HepG2 (cell line): Measurements from ENCODE around the gene RRBP1. TPM values are rescaled to one million over a fixed set of nuclear protein-coding genes. Genes with fewer than 3 reads are reported as not detected.

Experiments
- ATAC-seq: fragments of 200-7000 bp; cut with Tn5 transposase; 3 replicates; pipeline ENCODE4 v1.9.1; 2020; ENCODE audit warnings: mild to moderate bottlenecking, moderate library complexity
- BruUV-seq: library from RNA; stranded (reverse); fragments of 400-500 nt; replicated peaks from 2 replicates; lab custom pipeline; 2021; lab: Mats Ljungman, UMichigan
- CTCF ChIA-PET: fragments of 300-600 bp; formaldehyde crosslinking; extraction: SDS; loops from one replicate; lab custom pipeline; 2021; ENCODE audit warnings: low total read pairs, inconsistent platforms, low intra/inter-chr PET ratio; lab: Yijun Ruan, JAX
- POLR2A ChIA-PET: fragments of 350-600 bp; sonication (Branson Sonifier 250); formaldehyde crosslinking; loops from one replicate; lab custom pipeline; 2020; ENCODE audit warnings: antibody characterized with exemption, inconsistent platforms; lab: Yijun Ruan, JAX
- DNase-seq: peaks from one replicate; pipeline ENCODE4 v3.0.0-alpha.2; 2015; ENCODE audit warnings: low spot score
- FAIRE-seq: peaks from 3 replicates; lab custom pipeline; 2011; peaks lifted over from hg19 to GRCh38; lab: Jason Lieb, UNC
- H2AFZ ChIP-seq: one replicate; pipeline ENCODE4 v1.6.1; 2011; ENCODE audit warnings: low read length, inconsistent platforms
- H3K27ac ChIP-seq: fragments of 300-600 bp; 3 replicates; pipeline ENCODE4 v1.8.0; 2011; ENCODE audit warnings: mixed run types, mild to moderate bottlenecking, mixed read lengths, low read length, inconsistent platforms; ENCODE audit not compliant: insufficient read depth; ENCODE audit errors: extremely low read length
- H3K27me3 ChIP-seq, 2 experiments: fragments of 200-600 bp in 1 of 2; 2 replicates in 1 of 2; 3 replicates in 1 of 2; pipeline versions ENCODE4 v1.6.0 to v1.8.0; 2011; ENCODE audit warnings: low read length in 2 of 2, mild to moderate bottlenecking in 2 of 2, moderate library complexity in 2 of 2, inconsistent platforms in 1 of 2; ENCODE audit not compliant: insufficient read depth in 2 of 2, control insufficient read depth in 1 of 2
- H3K36me3 ChIP-seq, 2 experiments: fragments of 200-600 bp in 1 of 2; replicated peaks in 1 of 2; 2 replicates in 1 of 2; 3 replicates in 1 of 2; pipeline versions ENCODE4 v1.5.1 to v1.8.0; 2011; ENCODE audit warnings: low read length in 2 of 2, inconsistent platforms in 1 of 2; ENCODE audit not compliant: insufficient read depth in 2 of 2, control insufficient read depth in 1 of 2
- H3K4me1 ChIP-seq: 2 replicates; pipeline ENCODE4 v1.5.1; 2012; ENCODE audit warnings: low read length, inconsistent platforms; ENCODE audit not compliant: insufficient read depth
- H3K4me2 ChIP-seq: 2 replicates; pipeline ENCODE4 v1.6.0; 2011; ENCODE audit warnings: low read depth, low read length, inconsistent platforms
- H3K4me3 ChIP-seq, 3 experiments: fragments of 200-600 bp in 1 of 3; sonication (generic), shearing (Covaris generic) in 1 of 3; replicated peaks in 1 of 3; 2 replicates each; pipeline ENCODE4 v1.5.1; 2011 to 2016; ENCODE audit warnings: low read length in 3 of 3, inconsistent platforms in 2 of 3, low read depth in 2 of 3, mild to moderate bottlenecking in 2 of 3, control low read depth in 1 of 3, mixed read lengths in 1 of 3; ENCODE audit not compliant: insufficient read depth in 1 of 3
- H3K79me2 ChIP-seq: one replicate; pipeline ENCODE4 v1.6.1; 2011; ENCODE audit warnings: low read length, inconsistent platforms; ENCODE audit not compliant: insufficient read depth
- H3K9ac ChIP-seq: 2 replicates; pipeline ENCODE4 v1.6.0; 2011; ENCODE audit warnings: mild to moderate bottlenecking, low read depth, low read length, inconsistent platforms; ENCODE audit not compliant: insufficient read depth
- H3K9me3 ChIP-seq: 2 replicates; pipeline ENCODE4 v1.5.1; 2012; ENCODE audit warnings: mild to moderate bottlenecking, low read length
- H4K20me1 ChIP-seq: 2 replicates; pipeline ENCODE4 v1.6.0; 2011; ENCODE audit warnings: inconsistent platforms, mild to moderate bottlenecking, low read length, moderate library complexity; ENCODE audit not compliant: insufficient read depth
- CEBPB ChIP-seq: IDR thresholded peaks from 2 replicates; pipeline ENCODE4 v1.6.1; 2011; ENCODE audit warnings: low read depth, low read length, improper control_type of control experiment, borderline replicate concordance
- HIVEP1 ChIP-seq: sonication (generic); formaldehyde crosslinking; IDR thresholded peaks from 2 replicates; pipeline ENCODE4 v1.4.0; 2020; ENCODE audit warnings: mild to moderate bottlenecking, missing genetic modification reagents
- MIER2 ChIP-seq: IDR thresholded peaks from 2 replicates; pipeline ENCODE4 v1.6.1; 2016; ENCODE audit warnings: missing biosample characterization, missing genetic modification reagents
- NCOA1 ChIP-seq: sonication (generic); formaldehyde crosslinking; IDR thresholded peaks from 2 replicates; pipeline ENCODE4 v1.9.0; 2021; ENCODE audit warnings: missing genetic modification reagents
- POLR2G ChIP-seq: fragments of 200-400 bp; formaldehyde crosslinking; IDR thresholded peaks from 2 replicates; pipeline ENCODE4 v1.6.1; 2018; ENCODE audit warnings: mild to moderate bottlenecking, low read depth, low read length, moderate library complexity
- ZNF335 ChIP-seq: sonication (generic); formaldehyde crosslinking; IDR thresholded peaks from 2 replicates; pipeline ENCODE4 v1.4.0; 2020; ENCODE audit warnings: missing genetic modification reagents
- ZNF383 ChIP-seq: sonication (generic); formaldehyde crosslinking; IDR thresholded peaks from 2 replicates; pipeline ENCODE4 v1.4.0; 2020; ENCODE audit warnings: missing genetic modification reagents, mild to moderate bottlenecking, borderline replicate concordance
- ZNF430 ChIP-seq: sonication (generic); formaldehyde crosslinking; IDR thresholded peaks from 2 replicates; pipeline ENCODE4 v1.9.0; 2021; ENCODE audit warnings: mild to moderate bottlenecking, missing genetic modification reagents
- ZNF446 ChIP-seq: sonication (generic); formaldehyde crosslinking; IDR thresholded peaks from 2 replicates; pipeline ENCODE4 v1.5.0; 2020; ENCODE audit warnings: mild to moderate bottlenecking, missing genetic modification reagents
- ZNF670 ChIP-seq: sonication (generic); formaldehyde crosslinking; IDR thresholded peaks from 2 replicates; pipeline ENCODE4 v1.8.0; 2022; ENCODE audit warnings: mild to moderate bottlenecking, missing genetic modification reagents, borderline replicate concordance
- ZNF772 ChIP-seq: sonication (generic); formaldehyde crosslinking; IDR thresholded peaks from 2 replicates; pipeline ENCODE4 v1.5.0; 2020; ENCODE audit warnings: mild to moderate bottlenecking, missing genetic modification reagents
- WGBS: methylation state at CpG from one replicate; pipeline ENCODE4 v1.1.6; 2017; ENCODE audit warnings: low lambda C conversion rate; 5-methylcytosine and 5-hydroxymethylcytosine counted together
- in situ Hi-C: cut with HindIII; loops from 2 replicates; pipeline ENCODE4 v1.10.0; 2017; ENCODE audit warnings: low pct_unique_long_range_greater_than_20kb; ENCODE audit not compliant: extremely low pct_ligation_motif_present
- intact Hi-C: fragments of 100-400 bp; cut with micrococcal nuclease; formaldehyde crosslinking; loops from one replicate; pipeline ENCODE4 v1.10.0; 2022; ENCODE audit not compliant: unreplicated experiment
- polyA plus RNA-seq, 8 experiments: library from polyadenylated mRNA; depleted of rRNA in 3 of 8; stranded (reverse) in 7 of 8; unstranded in 1 of 8; fragments of >200 nt; fragmentation: Illumina TruSeq in 4 of 8; extraction: Trizol in 4 of 8; gene quantifications; 2 replicates each; pipeline versions ENCODE4 v1.2.1 to v1.2.3, GENCODE V29; 2011 to 2016; ENCODE audit warnings: low read depth in 4 of 8, missing spikeins in 1 of 8, mixed read lengths in 1 of 8; ENCODE audit not compliant: insufficient read depth in 1 of 8
- total RNA-seq, 5 experiments: library from RNA; depleted of rRNA; stranded (reverse); fragments of >200 nt; fragmentation: Illumina TruSeq; extraction: Trizol; gene quantifications; 2 replicates each; pipeline ENCODE4 v1.2.3, GENCODE V29; 2016; ENCODE audit warnings: low read depth in 1 of 5
- TF ChIP-seq, protein P1 (sequence below): IDR thresholded peaks from 2 replicates; pipeline ENCODE4 v1.6.1; 2016
- TF ChIP-seq, protein P2 (sequence below): sonication (generic); formaldehyde crosslinking; IDR thresholded peaks from 2 replicates; pipeline ENCODE4 v1.8.0; 2023; ENCODE audit warnings: mild to moderate bottlenecking, missing genetic modification reagents
- TF ChIP-seq, protein P3 (sequence below): sonication (generic); formaldehyde crosslinking; IDR thresholded peaks from 2 replicates; pipeline ENCODE4 v1.4.0; 2020; ENCODE audit warnings: missing genetic modification reagents
- TF ChIP-seq, protein P4 (sequence below): sonication (generic); formaldehyde crosslinking; conservative IDR thresholded peaks from 2 replicates; pipeline ENCODE4 v1.8.0; 2022; ENCODE audit warnings: low read depth, missing genetic modification reagents

RRBP1 gene
- total and polyA plus RNA-seq, 2 of the 13 experiments (the other 11 are each of a cell fraction or from before 2014, with no cell fraction given), result 150 to 222 TPM

DNA sequence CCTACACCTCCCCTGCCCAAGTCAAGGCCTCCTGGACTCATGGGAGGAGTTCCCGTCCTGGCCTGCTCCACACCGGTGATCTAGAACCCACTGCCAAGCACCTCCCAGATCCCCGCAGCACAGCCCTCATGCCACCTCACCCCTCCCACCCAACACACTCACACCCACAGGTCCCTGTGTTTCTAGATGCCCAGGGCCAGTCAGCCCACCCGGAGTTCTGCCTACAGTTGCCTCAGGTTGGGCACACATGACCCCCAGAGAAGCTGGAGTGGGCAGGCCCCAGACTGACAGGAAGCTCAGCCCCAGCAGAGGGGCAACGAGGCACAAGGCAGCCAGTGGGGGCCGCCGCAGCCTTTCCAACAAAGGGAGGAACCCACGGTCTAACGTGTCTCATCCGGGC is 29.6 kb downstream of the RRBP1 start:
- ChIA-PET CTCF (no interaction called here), POLR2A (interaction anchor here (0.9 kb wide), 1 partner anchor 13 kb away, joined by 3 read pairs; no protein-coding TSS in a partner anchor)
- no peak overlapping the region for H3K4me2 ChIP-seq
- no peaks in the 10 kb centered on the region for H3K9me3 ChIP-seq
- no TSS peak for BruUV-seq
- H3K36me3 ChIP-seq, result peaks cover 49 to 74% of the 10 kb centered on the region in 2 experiments
- intact Hi-C loops (no loop called here), in situ Hi-C loops (no loop called here)
- WGBS, result 96% methylated on average over 10 of the region's 10 CpGs
- H2AFZ ChIP-seq, result no peak overlapping the region
- FAIRE-seq (no peak), DNase-seq (no peak), ATAC-seq (peak; percentile 4; the same call in 2 of the 3 replicates)
- H3K4me3 ChIP-seq, result no peak overlapping the region
- no peaks in the 10 kb centered on the region for H3K27me3 ChIP-seq
- H4K20me1 ChIP-seq, result peaks cover 86% of the 10 kb centered on the region
- peaks cover 91% of the 10 kb centered on the region for H3K79me2 ChIP-seq
- no peak overlapping the region for H3K27ac ChIP-seq
- H3K4me1 ChIP-seq, result peaks cover 21% of the 10 kb centered on the region
- no peak overlapping the region for H3K9ac ChIP-seq
- TF ChIP-seq POLR2G, result peak; percentile 29; the same call in 1 of the 2 replicates
- no peak for TF ChIP-seq ZNF772 (CRISPR knock-in tag)
- 0 out of 2 replicates have a peak, but pooled peaks have one; percentile 39 for TF ChIP-seq HIVEP1 (CRISPR knock-in tag)
- TF ChIP-seq, protein P1, sequence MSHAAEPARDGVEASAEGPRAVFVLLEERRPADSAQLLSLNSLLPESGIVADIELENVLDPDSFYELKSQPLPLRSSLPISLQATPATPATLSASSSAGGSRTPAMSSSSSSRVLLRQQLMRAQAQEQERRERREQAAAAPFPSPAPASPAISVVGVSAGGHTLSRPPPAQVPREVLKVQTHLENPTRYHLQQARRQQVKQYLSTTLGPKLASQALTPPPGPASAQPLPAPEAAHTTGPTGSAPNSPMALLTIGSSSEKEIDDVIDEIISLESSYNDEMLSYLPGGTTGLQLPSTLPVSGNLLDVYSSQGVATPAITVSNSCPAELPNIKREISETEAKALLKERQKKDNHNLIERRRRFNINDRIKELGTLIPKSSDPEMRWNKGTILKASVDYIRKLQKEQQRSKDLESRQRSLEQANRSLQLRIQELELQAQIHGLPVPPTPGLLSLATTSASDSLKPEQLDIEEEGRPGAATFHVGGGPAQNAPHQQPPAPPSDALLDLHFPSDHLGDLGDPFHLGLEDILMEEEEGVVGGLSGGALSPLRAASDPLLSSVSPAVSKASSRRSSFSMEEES, result no peak
- no peak for TF ChIP-seq ZNF670
- TF ChIP-seq ZNF430 (CRISPR knock-in tag), result no peak
- 0 out of 2 replicates have a peak, but pooled peaks have one; percentile 38 for TF ChIP-seq ZNF446 (CRISPR knock-in tag)
- TF ChIP-seq CEBPB, result no peak
- TF ChIP-seq, protein P2, sequence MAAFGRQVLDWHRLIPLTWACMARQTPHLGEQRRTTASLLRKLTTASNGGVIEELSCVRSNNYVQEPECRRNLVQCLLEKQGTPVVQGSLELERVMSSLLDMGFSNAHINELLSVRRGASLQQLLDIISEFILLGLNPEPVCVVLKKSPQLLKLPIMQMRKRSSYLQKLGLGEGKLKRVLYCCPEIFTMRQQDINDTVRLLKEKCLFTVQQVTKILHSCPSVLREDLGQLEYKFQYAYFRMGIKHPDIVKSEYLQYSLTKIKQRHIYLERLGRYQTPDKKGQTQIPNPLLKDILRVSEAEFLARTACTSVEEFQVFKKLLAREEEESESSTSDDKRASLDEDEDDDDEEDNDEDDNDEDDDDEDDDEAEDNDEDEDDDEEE (CRISPR knock-in tag), result peak; percentile 69; the same call in 1 of the 2 replicates
- TF ChIP-seq, protein P3, sequence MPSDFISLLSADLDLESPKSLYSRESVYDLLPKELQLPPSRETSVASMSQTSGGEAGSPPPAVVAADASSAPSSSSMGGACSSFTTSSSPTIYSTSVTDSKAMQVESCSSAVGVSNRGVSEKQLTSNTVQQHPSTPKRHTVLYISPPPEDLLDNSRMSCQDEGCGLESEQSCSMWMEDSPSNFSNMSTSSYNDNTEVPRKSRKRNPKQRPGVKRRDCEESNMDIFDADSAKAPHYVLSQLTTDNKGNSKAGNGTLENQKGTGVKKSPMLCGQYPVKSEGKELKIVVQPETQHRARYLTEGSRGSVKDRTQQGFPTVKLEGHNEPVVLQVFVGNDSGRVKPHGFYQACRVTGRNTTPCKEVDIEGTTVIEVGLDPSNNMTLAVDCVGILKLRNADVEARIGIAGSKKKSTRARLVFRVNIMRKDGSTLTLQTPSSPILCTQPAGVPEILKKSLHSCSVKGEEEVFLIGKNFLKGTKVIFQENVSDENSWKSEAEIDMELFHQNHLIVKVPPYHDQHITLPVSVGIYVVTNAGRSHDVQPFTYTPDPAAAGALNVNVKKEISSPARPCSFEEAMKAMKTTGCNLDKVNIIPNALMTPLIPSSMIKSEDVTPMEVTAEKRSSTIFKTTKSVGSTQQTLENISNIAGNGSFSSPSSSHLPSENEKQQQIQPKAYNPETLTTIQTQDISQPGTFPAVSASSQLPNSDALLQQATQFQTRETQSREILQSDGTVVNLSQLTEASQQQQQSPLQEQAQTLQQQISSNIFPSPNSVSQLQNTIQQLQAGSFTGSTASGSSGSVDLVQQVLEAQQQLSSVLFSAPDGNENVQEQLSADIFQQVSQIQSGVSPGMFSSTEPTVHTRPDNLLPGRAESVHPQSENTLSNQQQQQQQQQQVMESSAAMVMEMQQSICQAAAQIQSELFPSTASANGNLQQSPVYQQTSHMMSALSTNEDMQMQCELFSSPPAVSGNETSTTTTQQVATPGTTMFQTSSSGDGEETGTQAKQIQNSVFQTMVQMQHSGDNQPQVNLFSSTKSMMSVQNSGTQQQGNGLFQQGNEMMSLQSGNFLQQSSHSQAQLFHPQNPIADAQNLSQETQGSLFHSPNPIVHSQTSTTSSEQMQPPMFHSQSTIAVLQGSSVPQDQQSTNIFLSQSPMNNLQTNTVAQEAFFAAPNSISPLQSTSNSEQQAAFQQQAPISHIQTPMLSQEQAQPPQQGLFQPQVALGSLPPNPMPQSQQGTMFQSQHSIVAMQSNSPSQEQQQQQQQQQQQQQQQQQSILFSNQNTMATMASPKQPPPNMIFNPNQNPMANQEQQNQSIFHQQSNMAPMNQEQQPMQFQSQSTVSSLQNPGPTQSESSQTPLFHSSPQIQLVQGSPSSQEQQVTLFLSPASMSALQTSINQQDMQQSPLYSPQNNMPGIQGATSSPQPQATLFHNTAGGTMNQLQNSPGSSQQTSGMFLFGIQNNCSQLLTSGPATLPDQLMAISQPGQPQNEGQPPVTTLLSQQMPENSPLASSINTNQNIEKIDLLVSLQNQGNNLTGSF, result no peak
- no peak for TF ChIP-seq ZNF335 (CRISPR knock-in tag)
- TF ChIP-seq MIER2 (CRISPR knock-in tag), result no peak
- no peak for TF ChIP-seq NCOA1 (CRISPR knock-in tag)
- TF ChIP-seq ZNF383, result no peak
- TF ChIP-seq, protein P4, sequence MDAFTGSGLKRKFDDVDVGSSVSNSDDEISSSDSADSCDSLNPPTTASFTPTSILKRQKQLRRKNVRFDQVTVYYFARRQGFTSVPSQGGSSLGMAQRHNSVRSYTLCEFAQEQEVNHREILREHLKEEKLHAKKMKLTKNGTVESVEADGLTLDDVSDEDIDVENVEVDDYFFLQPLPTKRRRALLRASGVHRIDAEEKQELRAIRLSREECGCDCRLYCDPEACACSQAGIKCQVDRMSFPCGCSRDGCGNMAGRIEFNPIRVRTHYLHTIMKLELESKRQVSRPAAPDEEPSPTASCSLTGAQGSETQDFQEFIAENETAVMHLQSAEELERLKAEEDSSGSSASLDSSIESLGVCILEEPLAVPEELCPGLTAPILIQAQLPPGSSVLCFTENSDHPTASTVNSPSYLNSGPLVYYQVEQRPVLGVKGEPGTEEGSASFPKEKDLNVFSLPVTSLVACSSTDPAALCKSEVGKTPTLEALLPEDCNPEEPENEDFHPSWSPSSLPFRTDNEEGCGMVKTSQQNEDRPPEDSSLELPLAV (CRISPR knock-in tag), result no peak
